HTERT RPE-1 (cell line): ENCODE data around the gene SPEG.

Source experiments
- in situ Hi-C: fragments of 300-500 bp; cut with MboI; formaldehyde crosslinking; loops from 4 replicates; pipeline ENCODE4 v1.14.3; 2020; ENCODE audit warnings: low sequenced_read_pairs

SPEG gene

GRCh38 chr2:219507581-219508443 is 73.2 kb downstream of the SPEG start:
- in situ Hi-C loops, result loop anchor here (25.0 kb wide), 1 partner anchor 96 kb away; the partner anchor contains the start of gene DES

GRCh38 chr2:219508444-219508734 is 73.7 kb downstream of the SPEG start:
- in situ Hi-C loops, result loop anchor here (25.0 kb wide), 1 partner anchor 96 kb away; the partner anchor contains the start of gene DES

GRCh38 chr2:219508971-219509779 is 74.5 kb downstream of the SPEG start:
- in situ Hi-C loops, result loop anchor here (25.0 kb wide), 1 partner anchor 97 kb away; the partner anchor contains the start of gene DES

GRCh38 chr2:219509780-219510511 is 75.3 kb downstream of the SPEG start:
- in situ Hi-C loops, result loop anchor here (25.0 kb wide), 1 partner anchor 98 kb away; the partner anchor contains the start of gene DES

- in situ Hi-C loops, result loop anchor here (25.0 kb wide), 1 partner anchor 98 kb away; the partner anchor contains the start of gene DES
Observed at GRCh38 chr2:219510512-219511135, 76.0 kb downstream of the SPEG start.

- in situ Hi-C loops, result loop anchor here (25.0 kb wide), 1 partner anchor 99 kb away; the partner anchor contains the start of gene DES
Observed at GRCh38 chr2:219511547-219512325, 77.1 kb downstream of the SPEG start.

GRCh38 chr2:219512524-219513216 is 78.0 kb downstream of the SPEG start:
- in situ Hi-C loops, result loop anchor here (25.0 kb wide), 1 partner anchor 100 kb away; the partner anchor contains the start of gene DES

- in situ Hi-C loops, result loop anchor here (25.0 kb wide), 1 partner anchor 101 kb away; the partner anchor contains the start of gene DES
Observed at GRCh38 chr2:219513787-219514186, 79.1 kb downstream of the SPEG start.

- in situ Hi-C loops, result loop anchor here (25.0 kb wide), 1 partner anchor 102 kb away; the partner anchor contains the start of gene DES
Observed at GRCh38 chr2:219514196-219514761, 79.6 kb downstream of the SPEG start, which contains the start of gene ASIC4. ASIC4 (plus strand) TSS chr2:219514482; CDS start chr2:219514725, 243 bp downstream.

GRCh38 chr2:219514836-219515235 is 80.2 kb downstream of the SPEG start:
- in situ Hi-C loops, result loop anchor here (25.0 kb wide), 1 partner anchor 103 kb away; the partner anchor contains the start of gene DES

- in situ Hi-C loops, result loop anchor here (25.0 kb wide), 1 partner anchor 104 kb away; the partner anchor contains the start of gene DES
Observed at GRCh38 chr2:219515874-219516629, 81.4 kb downstream of the SPEG start.

GRCh38 chr2:219516888-219517287 is 82.2 kb downstream of the SPEG start:
- in situ Hi-C loops, result loop anchor here (25.0 kb wide), 1 partner anchor 105 kb away; the partner anchor contains the start of gene DES

- in situ Hi-C loops, result loop anchor here (25.0 kb wide), 1 partner anchor 106 kb away; the partner anchor contains the start of gene DES
Observed at GRCh38 chr2:219517954-219518778, 83.5 kb downstream of the SPEG start.

GRCh38 chr2:219519526-219519916 is 84.9 kb downstream of the SPEG start:
- in situ Hi-C loops, result loop anchor here (25.0 kb wide), 1 partner anchor 107 kb away; the partner anchor contains the start of gene DES

- in situ Hi-C loops, result loop anchor here (25.0 kb wide), 1 partner anchor 108 kb away; the partner anchor contains the start of gene DES
Observed at GRCh38 chr2:219520079-219520478, 85.4 kb downstream of the SPEG start.
